Coronary artery (tissue), 2 donors: ENCODE data around the gene PTCRA.

ENCODE experiments used
- DNase-seq: peaks from one replicate; pipeline ENCODE4 v3.0.0-alpha.2; 2017; ENCODE audit warnings: low spot score
- H3K27ac ChIP-seq, 2 donors: fragments of 200-600 bp; sonication (generic); one replicate each; pipeline ENCODE4 v1.5.1; 2016 to 2019
- H3K4me3 ChIP-seq: fragments of 200-600 bp; sonication (generic); 2 replicates; pipeline ENCODE4 v1.5.1; 2016; ENCODE audit warnings: mild to moderate bottlenecking, moderate library complexity
- TF ChIP-seq, protein P1 (sequence below): fragments of 200-600 bp; sonication (generic); IDR thresholded peaks from one replicate; pipeline ENCODE4 v1.5.1; 2019; ENCODE audit warnings: antibody characterized with exemption

Gene PTCRA

GRCh38 chr6:42962096-42962495 is 46.2 kb downstream of the PTCRA start:
- TF ChIP-seq, protein P1, sequence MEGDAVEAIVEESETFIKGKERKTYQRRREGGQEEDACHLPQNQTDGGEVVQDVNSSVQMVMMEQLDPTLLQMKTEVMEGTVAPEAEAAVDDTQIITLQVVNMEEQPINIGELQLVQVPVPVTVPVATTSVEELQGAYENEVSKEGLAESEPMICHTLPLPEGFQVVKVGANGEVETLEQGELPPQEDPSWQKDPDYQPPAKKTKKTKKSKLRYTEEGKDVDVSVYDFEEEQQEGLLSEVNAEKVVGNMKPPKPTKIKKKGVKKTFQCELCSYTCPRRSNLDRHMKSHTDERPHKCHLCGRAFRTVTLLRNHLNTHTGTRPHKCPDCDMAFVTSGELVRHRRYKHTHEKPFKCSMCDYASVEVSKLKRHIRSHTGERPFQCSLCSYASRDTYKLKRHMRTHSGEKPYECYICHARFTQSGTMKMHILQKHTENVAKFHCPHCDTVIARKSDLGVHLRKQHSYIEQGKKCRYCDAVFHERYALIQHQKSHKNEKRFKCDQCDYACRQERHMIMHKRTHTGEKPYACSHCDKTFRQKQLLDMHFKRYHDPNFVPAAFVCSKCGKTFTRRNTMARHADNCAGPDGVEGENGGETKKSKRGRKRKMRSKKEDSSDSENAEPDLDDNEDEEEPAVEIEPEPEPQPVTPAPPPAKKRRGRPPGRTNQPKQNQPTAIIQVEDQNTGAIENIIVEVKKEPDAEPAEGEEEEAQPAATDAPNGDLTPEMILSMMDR, result no peak
- H3K4me3 ChIP-seq, result no peak overlapping the region
- no peak overlapping the region for H3K27ac ChIP-seq
- no peak for DNase-seq

GRCh38 chr6:42962502-42963178 is 46.8 kb downstream of the PTCRA start:
- Histone ChIP-seq H3K27ac (no peak overlapping the region), H3K4me3 (no peak overlapping the region)
- TF ChIP-seq, protein P1, result no peak
- DNase-seq, result no peak

- no peak overlapping the region for H3K4me3 ChIP-seq
- TF ChIP-seq, protein P1, result no peak
- H3K27ac ChIP-seq, result no peak overlapping the region
- DNase-seq, result no peak
These were observed 47.5 kb downstream of the PTCRA start for GRCh38 chr6:42963179-42963854.

- Histone ChIP-seq H3K4me3 (no peak overlapping the region), H3K27ac (no peak overlapping the region)
- DNase-seq, result no peak
- TF ChIP-seq, protein P1, result no peak
These were observed 48.2 kb downstream of the PTCRA start for GRCh38 chr6:42963855-42964605.

GRCh38 chr6:42966571-42966970 is 50.7 kb downstream of the PTCRA start:
- TF ChIP-seq, protein P1, result no peak
- no peak for DNase-seq
- no peak overlapping the region for H3K4me3 ChIP-seq
- no peak overlapping the region for H3K27ac ChIP-seq

- TF ChIP-seq, protein P1, result no peak
- no peak overlapping the region for H3K27ac ChIP-seq
- no peak for DNase-seq
- no peak overlapping the region for H3K4me3 ChIP-seq
These were observed 51.4 kb downstream of the PTCRA start for GRCh38 chr6:42967228-42967627.
